ENCODE results near the gene JADE3. TPM values are rescaled to one million over a fixed set of nuclear protein-coding genes. Genes with fewer than 3 reads are reported as not detected.

The JADE3 gene
- total RNA-seq, 1 donor from 2014 or later, result 8.4 TPM

Other genes starting within 250 kb of the JADE3 start
- gene SLC9A7, start 153.3 kb upstream of the JADE3 start, total RNA-seq, result 6.2 TPM
- 13.1 TPM for gene RP2, start 75.4 kb upstream of the JADE3 start, total RNA-seq
- gene RGN, start 166.0 kb downstream of the JADE3 start, total RNA-seq, result 7.6 TPM
- 77.4 TPM for gene NDUFB11, start 232.3 kb downstream of the JADE3 start, total RNA-seq
- gene RBM10, start 232.8 kb downstream of the JADE3 start, total RNA-seq, result 47.6 TPM